ENCODE results near the gene STOM.
"Not testable (repeated sequence)": the region's sequence is repeated elsewhere in the genome, so short reads cannot be mapped to it uniquely, and the experiment has no call there.

Gene STOM

GRCh38 chr9:121301881-121302286 lies 68.2 kb downstream of the STOM start:
- no peak for DNase-seq (ENCODE audit: low read depth in 2 of 2)

- DNase-seq (ENCODE audit: low read depth in 2 of 2), result no peak
Measured at GRCh38 chr9:121300283-121301119, 69.5 kb downstream of the STOM start.

GRCh38 chr9:121299467-121300282 lies 70.4 kb downstream of the STOM start:
- no peak for DNase-seq (ENCODE audit: low read depth in 2 of 2)

GRCh38 chr9:121298689-121299466 lies 71.2 kb downstream of the STOM start:
- no peak for DNase-seq (ENCODE audit: low read depth in 2 of 2)

- no peak for DNase-seq (ENCODE audit: low read depth in 2 of 2)
Measured at GRCh38 chr9:121298016-121298538, 72.0 kb downstream of the STOM start.

GRCh38 chr9:121297389-121297788 lies 72.7 kb downstream of the STOM start:
- DNase-seq (ENCODE audit: low read depth in 2 of 2), result no peak

GRCh38 chr9:121296213-121297127 lies 73.6 kb downstream of the STOM start:
- no peak for DNase-seq (ENCODE audit: low read depth in 2 of 2)

- no peak for DNase-seq (ENCODE audit: low read depth in 2 of 2)
Measured at GRCh38 chr9:121295662-121296191, 74.3 kb downstream of the STOM start.

GRCh38 chr9:121294866-121295661 lies 75.0 kb downstream of the STOM start:
- no peak for DNase-seq (ENCODE audit: low read depth in 2 of 2)

GRCh38 chr9:121294151-121294743 lies 75.8 kb downstream of the STOM start:
- no peak for DNase-seq (ENCODE audit: low read depth in 2 of 2)

- no peak for DNase-seq (ENCODE audit: low read depth in 2 of 2)
Measured at GRCh38 chr9:121292801-121293241, 77.2 kb downstream of the STOM start.

- DNase-seq (ENCODE audit: low read depth in 2 of 2), result no peak
Measured at GRCh38 chr9:121292051-121292450, 78.0 kb downstream of the STOM start.

GRCh38 chr9:121291536-121291935 lies 78.5 kb downstream of the STOM start:
- DNase-seq (ENCODE audit: low read depth in 2 of 2), result not testable (repeated sequence)

- no peak for DNase-seq (ENCODE audit: low read depth in 2 of 2)
Measured at GRCh38 chr9:121289772-121290370, 80.2 kb downstream of the STOM start.

GRCh38 chr9:121289026-121289771 lies 80.9 kb downstream of the STOM start:
- no peak for DNase-seq (ENCODE audit: low read depth in 2 of 2)
